Neural cell (in vitro differentiated cells): ENCODE measurements around the gene PRIMA1. TPM values are rescaled to one million over a fixed set of nuclear protein-coding genes. Genes with fewer than 3 reads are reported as not detected.

Source experiments
- H2AFZ ChIP-seq: fragments of 200-600, 300-800 bp; sonication (generic), shearing (Covaris generic); 2 replicates; pipeline ENCODE4 v1.6.0; 2014; ENCODE audit warnings: low read depth, mild to moderate bottlenecking, antibody characterized with exemption, low read length, moderate library complexity
- H3F3A ChIP-seq: fragments of 200-600 bp; shearing (Covaris generic); 2 replicates; pipeline ENCODE4 v1.6.1; 2016; ENCODE audit warnings: mild to moderate bottlenecking, moderate library complexity, mixed read lengths, antibody characterized with exemption, low read length; ENCODE audit not compliant: insufficient read depth, poor library complexity, severe bottlenecking
- H3K27ac ChIP-seq: fragments of 200-600, 300-800 bp; sonication (generic), shearing (Covaris generic); 2 replicates; pipeline ENCODE4 v1.5.1; 2014; ENCODE audit warnings: mild to moderate bottlenecking, low read length, moderate library complexity
- H3K27me3 ChIP-seq: fragments of 300-800, 200-600 bp; sonication (generic), shearing (Covaris generic); 2 replicates; pipeline ENCODE4 v1.6.0; 2014; ENCODE audit warnings: mild to moderate bottlenecking, low read depth, low read length, moderate library complexity; ENCODE audit not compliant: insufficient read depth
- H3K36me3 ChIP-seq: fragments of 300-800, 200-600 bp; sonication (generic), shearing (Covaris generic); 2 replicates; pipeline ENCODE4 v1.5.1; 2014; ENCODE audit warnings: mild to moderate bottlenecking, antibody characterized with exemption, low read length, moderate library complexity; ENCODE audit not compliant: insufficient read depth
- H3K4me2 ChIP-seq: fragments of 300-800, 200-600 bp; sonication (generic), shearing (Covaris generic); 2 replicates; pipeline ENCODE4 v1.6.0; 2014; ENCODE audit warnings: mild to moderate bottlenecking, low read length
- H3K4me3 ChIP-seq: fragments of 300-800, 200-600 bp; sonication (generic), shearing (Covaris generic); 2 replicates; pipeline ENCODE4 v1.5.1; 2014; ENCODE audit warnings: mild to moderate bottlenecking, low read length, moderate library complexity
- H3K79me2 ChIP-seq: fragments of 200-600 bp; shearing (Covaris generic); replicated peaks from 2 replicates; pipeline ENCODE4 v1.6.0; 2014; ENCODE audit warnings: mild to moderate bottlenecking, low read length, moderate library complexity; ENCODE audit not compliant: insufficient read depth
- H3K9ac ChIP-seq: fragments of 300-800, 200-600 bp; sonication (generic), shearing (Covaris generic); 2 replicates; pipeline ENCODE4 v1.6.1; 2016; ENCODE audit warnings: mild to moderate bottlenecking, low read length, mixed read lengths
- H3K9me2 ChIP-seq: fragments of 200-600 bp; shearing (Covaris generic); 2 replicates; pipeline ENCODE4 v1.6.1; 2016; ENCODE audit warnings: mild to moderate bottlenecking, low read length, mixed read lengths; ENCODE audit not compliant: insufficient read depth
- H3K9me3 ChIP-seq: fragments of 200-600, 300-800 bp; sonication (generic), shearing (Covaris generic); 2 replicates; pipeline ENCODE4 v1.6.1; 2016; ENCODE audit warnings: mild to moderate bottlenecking, mixed run types, low read length, moderate library complexity, mixed read lengths
- H4K20me1 ChIP-seq: fragments of 200-600 bp; shearing (Covaris generic); 2 replicates; pipeline ENCODE4 v1.6.1; 2016; ENCODE audit warnings: mild to moderate bottlenecking, mixed run types; ENCODE audit not compliant: insufficient read depth
- CTCF ChIP-seq: fragments of 450-650 bp; IDR thresholded peaks from 2 replicates; pipeline ENCODE4 v1.5.1; 2014; ENCODE audit warnings: antibody characterized with exemption, mild to moderate bottlenecking, moderate library complexity; ENCODE audit not compliant: poor library complexity, severe bottlenecking
- EP300 ChIP-seq: fragments of 450-650 bp; conservative IDR thresholded peaks from 2 replicates; pipeline ENCODE4 v1.6.1; 2014; ENCODE audit warnings: antibody characterized with exemption, mild to moderate bottlenecking, moderate library complexity; ENCODE audit not compliant: poor library complexity, severe bottlenecking
- EZH2 ChIP-seq: fragments of 200-600, 300-800 bp; shearing (Covaris generic), sonication (generic); IDR thresholded peaks from 2 replicates; pipeline ENCODE4 v1.6.1; 2014; ENCODE audit warnings: antibody characterized with exemption, low read length, borderline replicate concordance, mild to moderate bottlenecking; ENCODE audit not compliant: insufficient read depth, poor library complexity, severe bottlenecking
- MXI1 ChIP-seq: fragments of 450-650 bp; conservative IDR thresholded peaks from 2 replicates; pipeline ENCODE4 v1.6.1; 2014; ENCODE audit warnings: antibody characterized with exemption, mild to moderate bottlenecking; ENCODE audit not compliant: poor library complexity, severe bottlenecking
- POLR2AphosphoS5 ChIP-seq: IDR thresholded peaks from 2 replicates; pipeline ENCODE4 v1.6.1; 2012
- RAD21 ChIP-seq: fragments of 450-650 bp; conservative IDR thresholded peaks from 2 replicates; pipeline ENCODE4 v1.6.1; 2014; ENCODE audit warnings: antibody characterized with exemption, mild to moderate bottlenecking, moderate library complexity
- REST ChIP-seq: IDR thresholded peaks from 2 replicates; pipeline ENCODE4 v1.6.1; 2012; ENCODE audit warnings: borderline replicate concordance
- SMC3 ChIP-seq: fragments of 450-650 bp; conservative IDR thresholded peaks from 2 replicates; pipeline ENCODE4 v1.6.1; 2014; ENCODE audit warnings: antibody characterized with exemption, mild to moderate bottlenecking, moderate library complexity; ENCODE audit not compliant: poor library complexity
- TAF1 ChIP-seq: IDR thresholded peaks from 2 replicates; pipeline ENCODE4 v1.6.1; 2012; ENCODE audit warnings: low read depth
- polyA plus RNA-seq: library from polyadenylated mRNA; depleted of rRNA; stranded (reverse); fragments of >200 nt; gene quantifications from 2 replicates; pipeline ENCODE4 v1.2.3, GENCODE V29; 2014

Gene PRIMA1
- polyA plus RNA-seq, 1 donor from 2014 or later, result not detected

- Histone ChIP-seq H3K27ac (no peak overlapping the region), H3K9ac (no peak overlapping the region)
Measured at GRCh38 chr14:93733231-93733630, 55.1 kb downstream of the PRIMA1 start.

GRCh38 chr14:93732524-93732923 lies 55.8 kb downstream of the PRIMA1 start:
- Histone ChIP-seq H2AFZ (no peak overlapping the region), H3K9me3 (no peaks in the 10 kb centered on the region), H3K4me3 (no peak overlapping the region), H3K9me2 (no peaks in the 10 kb centered on the region), H3K27ac (no peak overlapping the region), H4K20me1 (no peaks in the 10 kb centered on the region), H3K36me3 (no peaks in the 10 kb centered on the region), H3K9ac (no peak overlapping the region), H3F3A (no peaks in the 10 kb centered on the region), H3K79me2 (no peaks in the 10 kb centered on the region), H3K4me2 (no peak overlapping the region), H3K27me3 (no peaks in the 10 kb centered on the region)
- no peak for TF ChIP-seq MXI1
- no peak for TF ChIP-seq REST
- TF ChIP-seq RAD21, result no peak
- no peak for TF ChIP-seq CTCF
- no peak for TF ChIP-seq EZH2
- no peak for TF ChIP-seq TAF1
- no peak for TF ChIP-seq SMC3
- no peak for TF ChIP-seq POLR2AphosphoS5
- TF ChIP-seq EP300, result no peak

More at GRCh38 chr14:93733231-93733630, 55.1 kb downstream of the PRIMA1 start:
- H2AFZ ChIP-seq, result no peak overlapping the region
- no peaks in the 10 kb centered on the region for H3K27me3 ChIP-seq
- no peak overlapping the region for H3K4me3 ChIP-seq
- no peaks in the 10 kb centered on the region for H4K20me1 ChIP-seq
- H3F3A ChIP-seq, result no peaks in the 10 kb centered on the region
- no peak for TF ChIP-seq EP300
- TF ChIP-seq TAF1, result no peak
- H3K9me2 ChIP-seq, result no peaks in the 10 kb centered on the region
- no peaks in the 10 kb centered on the region for H3K79me2 ChIP-seq
- H3K4me2 ChIP-seq, result no peak overlapping the region
- no peaks in the 10 kb centered on the region for H3K9me3 ChIP-seq
- H3K36me3 ChIP-seq, result no peaks in the 10 kb centered on the region

- Histone ChIP-seq H3K36me3 (no peaks in the 10 kb centered on the region), H3K27ac (no peak overlapping the region), H4K20me1 (no peaks in the 10 kb centered on the region), H3K27me3 (no peaks in the 10 kb centered on the region), H3K9me2 (no peaks in the 10 kb centered on the region), H3K79me2 (no peaks in the 10 kb centered on the region), H3K4me2 (no peak overlapping the region), H3K9ac (no peak overlapping the region), H2AFZ (no peak overlapping the region), H3F3A (no peaks in the 10 kb centered on the region), H3K4me3 (no peak overlapping the region), H3K9me3 (no peaks in the 10 kb centered on the region)
- no peak for TF ChIP-seq EZH2
- no peak for TF ChIP-seq RAD21
- TF ChIP-seq POLR2AphosphoS5, result no peak
- TF ChIP-seq EP300, result no peak
- TF ChIP-seq MXI1, result no peak
- TF ChIP-seq SMC3, result no peak
- TF ChIP-seq REST, result no peak
- TF ChIP-seq TAF1, result no peak
- no peak for TF ChIP-seq CTCF
Measured at GRCh38 chr14:93731753-93732152, 56.5 kb downstream of the PRIMA1 start.
